ENCODE data around the gene ZCCHC9.
"Not testable (repeated sequence)": the region's sequence is repeated elsewhere in the genome, so short reads cannot be mapped to it uniquely, and the experiment has no call there.

ZCCHC9 gene

DNA sequence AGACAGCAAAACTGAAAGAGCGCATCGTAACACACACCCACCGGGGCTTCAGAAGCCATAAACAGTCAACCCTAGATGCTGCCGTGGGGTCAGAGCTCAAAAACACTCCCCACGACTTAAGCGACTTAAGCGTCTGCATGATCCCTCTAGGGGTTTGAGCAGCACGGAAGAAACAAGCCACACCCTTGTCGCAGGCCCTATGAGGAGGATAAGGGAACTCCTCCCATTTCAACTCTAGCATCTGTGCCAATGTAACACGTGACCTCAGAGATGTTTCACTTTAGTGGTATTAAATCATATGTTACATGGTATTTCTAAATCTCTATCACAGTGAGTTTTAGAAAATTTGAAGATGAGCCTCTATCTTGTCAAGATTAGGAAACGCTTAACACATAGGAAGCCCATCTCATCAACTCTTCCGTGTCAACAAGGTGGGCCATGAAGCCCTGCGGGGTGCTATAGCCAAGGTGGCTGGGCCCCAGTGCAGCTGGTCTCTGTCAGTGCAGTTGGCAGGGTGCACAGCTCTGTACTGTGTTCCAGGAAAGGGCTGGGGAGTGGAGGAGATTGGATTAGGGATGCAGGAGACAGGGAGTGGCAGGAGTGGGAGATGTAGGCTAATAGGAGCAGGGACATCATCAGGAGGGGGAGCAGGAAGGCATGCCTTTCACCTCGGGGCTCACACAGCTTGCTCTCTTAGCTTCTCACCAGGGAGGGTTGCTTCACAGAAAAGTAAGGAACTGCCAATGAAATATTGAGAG, 33.1 kb downstream of the ZCCHC9 start:
- no peak for DNase-seq (ENCODE audit: extremely low spot score)
- ChIA-PET POLR2A (no interaction called here), CTCF (interaction anchor here (1.5 kb wide), 1 partner anchor 12 kb away, joined by 4 read pairs; no protein-coding TSS in a partner anchor)
- TF ChIP-seq, protein P1, sequence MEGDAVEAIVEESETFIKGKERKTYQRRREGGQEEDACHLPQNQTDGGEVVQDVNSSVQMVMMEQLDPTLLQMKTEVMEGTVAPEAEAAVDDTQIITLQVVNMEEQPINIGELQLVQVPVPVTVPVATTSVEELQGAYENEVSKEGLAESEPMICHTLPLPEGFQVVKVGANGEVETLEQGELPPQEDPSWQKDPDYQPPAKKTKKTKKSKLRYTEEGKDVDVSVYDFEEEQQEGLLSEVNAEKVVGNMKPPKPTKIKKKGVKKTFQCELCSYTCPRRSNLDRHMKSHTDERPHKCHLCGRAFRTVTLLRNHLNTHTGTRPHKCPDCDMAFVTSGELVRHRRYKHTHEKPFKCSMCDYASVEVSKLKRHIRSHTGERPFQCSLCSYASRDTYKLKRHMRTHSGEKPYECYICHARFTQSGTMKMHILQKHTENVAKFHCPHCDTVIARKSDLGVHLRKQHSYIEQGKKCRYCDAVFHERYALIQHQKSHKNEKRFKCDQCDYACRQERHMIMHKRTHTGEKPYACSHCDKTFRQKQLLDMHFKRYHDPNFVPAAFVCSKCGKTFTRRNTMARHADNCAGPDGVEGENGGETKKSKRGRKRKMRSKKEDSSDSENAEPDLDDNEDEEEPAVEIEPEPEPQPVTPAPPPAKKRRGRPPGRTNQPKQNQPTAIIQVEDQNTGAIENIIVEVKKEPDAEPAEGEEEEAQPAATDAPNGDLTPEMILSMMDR (IDR thresholded peaks at IDR 0.05; ENCODE audit: control extremely low read depth, extremely low read depth, low read depth, missing control alignments), result no peak

DNA sequence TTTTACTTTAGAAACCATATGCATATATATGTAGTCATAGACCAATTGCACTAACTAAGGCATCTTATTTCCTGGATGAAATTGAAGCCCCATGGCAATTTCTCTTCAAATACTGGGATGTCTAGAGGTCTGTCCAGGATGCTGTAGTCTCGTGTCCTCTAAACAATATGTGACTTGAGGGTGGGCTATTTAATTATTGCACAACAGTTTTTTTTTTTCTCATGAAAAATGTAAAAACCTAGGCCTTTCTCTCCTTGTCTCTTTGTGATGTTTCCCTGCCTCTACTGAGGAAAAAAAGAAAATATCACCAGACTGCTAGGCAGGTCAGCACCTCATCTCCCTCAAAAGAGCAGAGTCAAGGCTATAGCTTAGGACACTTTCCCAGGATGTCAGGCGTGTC, 34.6 kb downstream of the ZCCHC9 start:
- TF ChIP-seq, protein P1 (IDR thresholded peaks at IDR 0.05; ENCODE audit: control extremely low read depth, extremely low read depth, low read depth, missing control alignments), result no peak
- ChIA-PET POLR2A (no interaction called here), CTCF (interaction anchor here (0.9 kb wide), 1 partner anchor 17 kb away, joined by 3 read pairs; no protein-coding TSS in a partner anchor)
- DNase-seq (ENCODE audit: extremely low spot score), result no peak

DNA sequence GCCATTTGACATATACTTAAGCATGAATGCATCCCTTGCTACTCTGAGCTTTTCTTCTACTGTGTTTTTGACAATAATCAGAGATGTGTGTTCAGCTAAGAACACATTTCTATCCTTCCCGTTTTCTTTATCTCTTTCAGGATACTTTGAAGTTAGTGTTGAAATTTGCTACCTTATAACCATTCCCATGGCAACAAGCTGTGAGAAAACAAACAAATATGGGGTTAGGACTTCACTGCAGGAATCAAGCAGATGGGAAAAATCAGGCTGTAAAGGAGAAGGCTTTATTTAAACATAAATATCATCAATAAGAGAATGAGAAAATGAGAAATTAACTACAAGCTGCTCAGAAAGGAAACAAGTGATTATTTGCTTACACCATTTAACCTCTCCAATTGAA, 35.2 kb downstream of the ZCCHC9 start:
- TF ChIP-seq, protein P1 (IDR thresholded peaks at IDR 0.05; ENCODE audit: control extremely low read depth, extremely low read depth, low read depth, missing control alignments), result no peak
- ChIA-PET POLR2A (no interaction called here), CTCF (interaction anchor here (0.9 to 1.7 kb wide), 3 partner anchors 17 to 889 kb away, joined by 3 to 4 read pairs (median 3); no protein-coding TSS in a partner anchor)
- no peak for DNase-seq (ENCODE audit: extremely low spot score)

DNA sequence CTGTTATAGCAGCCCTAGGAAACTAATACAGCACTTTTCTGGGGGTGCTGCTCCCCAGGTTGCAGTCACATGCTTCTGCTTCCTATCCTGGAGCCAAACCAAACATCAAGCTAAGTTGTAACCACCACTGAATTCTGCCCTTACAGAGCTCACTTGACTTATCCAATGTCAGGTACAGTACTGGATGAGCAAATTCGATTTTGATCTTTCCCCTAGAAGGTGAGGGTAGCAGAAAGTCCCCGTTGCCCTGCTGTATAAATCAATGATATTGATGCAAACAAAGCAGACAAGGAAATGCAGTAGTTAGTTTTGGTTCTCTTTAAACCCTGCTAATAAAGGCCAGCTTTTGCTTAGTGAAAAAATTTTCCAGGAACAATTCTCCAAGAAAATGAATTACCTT, 36.4 kb downstream of the ZCCHC9 start:
- no peak for DNase-seq (ENCODE audit: extremely low spot score)
- TF ChIP-seq, protein P1 (IDR thresholded peaks at IDR 0.05; ENCODE audit: control extremely low read depth, extremely low read depth, low read depth, missing control alignments), result no peak
- ChIA-PET POLR2A (no interaction called here), CTCF (interaction anchor here (1.1 to 1.7 kb wide), 3 partner anchors 9 to 888 kb away, joined by 3 to 4 read pairs (median 3); no protein-coding TSS in a partner anchor)

DNA sequence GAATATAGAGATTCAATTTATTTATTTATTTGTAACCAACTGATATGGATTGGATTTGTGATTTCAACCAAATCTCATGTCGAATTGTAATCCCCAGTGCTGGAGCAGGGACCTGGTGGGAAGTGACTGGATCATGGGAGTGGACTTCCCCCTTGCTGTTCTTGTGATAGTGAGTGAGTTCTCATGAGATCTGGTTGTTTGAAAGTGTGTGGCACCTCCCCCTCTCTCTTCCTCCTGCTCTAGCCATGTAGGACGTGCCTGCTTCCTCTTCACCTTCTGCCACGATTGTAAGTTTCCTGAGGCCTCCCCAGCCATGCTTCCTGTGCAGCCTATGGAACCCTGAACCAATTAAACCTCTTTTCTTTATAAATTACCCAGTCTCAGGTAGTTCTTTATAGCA, 36.8 kb downstream of the ZCCHC9 start:
- POLR2A ChIA-PET, result not testable (repeated sequence)
- CTCF ChIA-PET, result interaction anchor here (1.1 to 1.7 kb wide), 2 partner anchors 10 to 888 kb away, joined by 3 to 4 read pairs; no protein-coding TSS in a partner anchor

DNA sequence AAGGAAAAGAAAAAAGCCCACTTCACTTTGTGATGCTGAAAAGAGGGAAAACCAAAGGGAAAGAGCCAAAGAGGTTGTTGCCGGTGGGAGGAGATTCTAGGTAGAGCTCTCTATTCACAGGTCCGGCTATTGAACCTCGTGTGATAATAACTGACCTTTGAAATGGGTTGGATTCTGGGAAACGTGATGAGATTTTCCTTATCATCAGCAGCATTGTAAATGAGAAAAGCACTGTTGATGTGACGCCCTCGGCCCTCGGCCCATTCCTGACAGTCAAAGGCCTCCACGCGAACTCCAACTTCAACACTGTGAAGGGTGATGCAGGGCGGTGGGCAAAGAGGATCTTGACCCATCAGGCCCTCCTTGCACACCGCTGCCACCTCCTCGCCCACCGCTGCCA, 43.3 kb downstream of the ZCCHC9 start:
- no peak for DNase-seq (ENCODE audit: extremely low spot score)
- CTCF ChIA-PET, result interaction anchor here (1.0 kb wide), 1 partner anchor 8 kb away, joined by 3 read pairs; no protein-coding TSS in a partner anchor
- POLR2A ChIA-PET, result no interaction called here
- TF ChIP-seq, protein P1 (IDR thresholded peaks at IDR 0.05; ENCODE audit: control extremely low read depth, extremely low read depth, low read depth, missing control alignments), result no peak

More for the DNA sequence above, 36.8 kb downstream of the ZCCHC9 start:
- DNase-seq (ENCODE audit: extremely low spot score), result not testable (repeated sequence)

DNA sequence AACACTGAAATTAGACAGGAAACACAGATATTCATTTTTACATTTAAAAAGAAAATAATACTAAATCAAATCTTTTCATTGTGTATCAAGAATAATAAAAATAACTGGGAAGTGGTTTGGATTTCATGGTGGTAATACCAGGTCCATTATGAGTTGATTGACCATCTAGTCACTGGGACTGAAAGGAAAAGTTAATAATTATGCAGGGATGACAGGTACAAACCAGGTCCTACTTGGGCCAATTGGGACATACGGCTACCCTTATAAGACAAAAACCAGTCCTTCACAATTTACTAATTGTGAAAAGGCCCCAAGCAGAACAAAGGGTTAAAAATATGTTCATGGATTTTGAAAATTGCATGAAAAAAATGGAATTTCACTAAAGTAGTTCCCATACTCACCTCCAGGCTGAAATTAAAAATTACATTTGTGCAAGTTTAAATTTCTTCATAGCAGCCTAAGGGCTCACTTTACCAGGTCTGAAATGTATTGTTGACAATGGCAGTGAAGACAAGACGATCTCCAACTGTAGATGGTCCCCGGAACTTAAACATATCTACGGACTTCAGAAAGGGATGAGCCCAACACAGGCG, 44.1 kb downstream of the ZCCHC9 start:
- TF ChIP-seq, protein P1 (IDR thresholded peaks at IDR 0.05; ENCODE audit: control extremely low read depth, extremely low read depth, low read depth, missing control alignments), result no peak
- no peak for DNase-seq (ENCODE audit: extremely low spot score)
- CTCF ChIA-PET, result no interaction called here
- POLR2A ChIA-PET, result no interaction called here

Measured in GM10248 (cell line).